Lung (tissue), 12 donors: ENCODE results near the gene CAPG. TPM values are rescaled to one million over a fixed set of nuclear protein-coding genes. Genes with fewer than 3 reads are reported as not detected.

Experiments used
- ATAC-seq: fragments of 200-7000 bp; cut with Tn5 transposase; one replicate; pipeline ENCODE4 v1.9.1; 2020; ENCODE audit warnings: moderate number of reproducible peaks; ENCODE audit not compliant: insufficient read depth, low FRiP score
- DNase-seq, 3 donors: peaks; one replicate each; pipeline ENCODE4 v3.0.0-alpha.2; 2013 to 2017
- H3K27ac ChIP-seq, 2 donors: one replicate each; pipeline ENCODE4 v1.5.1; 2013; ENCODE audit warnings: mild to moderate bottlenecking in 2 of 2, moderate library complexity in 2 of 2, control low read depth in 1 of 2, inconsistent platforms in 1 of 2, low read depth in 1 of 2, low read length in 1 of 2
- H3K27me3 ChIP-seq, 3 donors: one replicate each; pipeline ENCODE4 v1.5.1; 2013; ENCODE audit warnings: low read length in 2 of 3; ENCODE audit not compliant: control insufficient read depth in 3 of 3, insufficient read depth in 3 of 3
- H3K36me3 ChIP-seq, 4 donors: one replicate each; pipeline ENCODE4 v1.5.1; 2013; ENCODE audit warnings: low read length in 4 of 4, mild to moderate bottlenecking in 1 of 4, moderate library complexity in 1 of 4; ENCODE audit not compliant: control insufficient read depth in 4 of 4, insufficient read depth in 4 of 4
- H3K4me1 ChIP-seq, 5 donors: one replicate each; pipeline ENCODE4 v1.5.1; 2013; ENCODE audit warnings: low read length in 5 of 5, mild to moderate bottlenecking in 2 of 5, moderate library complexity in 1 of 5; ENCODE audit not compliant: control insufficient read depth in 5 of 5, insufficient read depth in 5 of 5
- H3K4me3 ChIP-seq: one replicate; pipeline ENCODE4 v1.5.1; 2013; ENCODE audit warnings: mild to moderate bottlenecking, control low read depth, moderate library complexity
- H3K9ac ChIP-seq, 2 donors: one replicate each; pipeline ENCODE4 v1.5.1; 2013; ENCODE audit warnings: low read length in 2 of 2, control low read depth in 1 of 2; ENCODE audit not compliant: insufficient read depth in 1 of 2
- H3K9me3 ChIP-seq, 4 donors: one replicate each; pipeline ENCODE4 v1.5.1; 2013; ENCODE audit warnings: low read length in 3 of 4, mild to moderate bottlenecking in 1 of 4, moderate library complexity in 1 of 4; ENCODE audit not compliant: control insufficient read depth in 4 of 4, insufficient read depth in 3 of 4
- WGBS, 2 donors: extraction: QIAGEN DNeasy Blood & Tissue Kit; methylation state at CpG; one replicate each; pipeline ENCODE4 v1.1.7; 2013; 5-methylcytosine and 5-hydroxymethylcytosine counted together
- polyA plus RNA-seq, 2 donors: library from polyadenylated mRNA; stranded (reverse); fragments of 200-250 nt; gene quantifications; one replicate each; pipeline ENCODE4 v1.2.1, GENCODE V29; 2013
- total RNA-seq, 2 donors: library from RNA; depleted of rRNA in 1 of 2; stranded (reverse); fragments of >200 nt in 1 of 2; gene quantifications; one replicate each; pipeline ENCODE4 v1.2.1, GENCODE V29; 2014 to 2021
- TF ChIP-seq, protein P1 (sequence below): IDR thresholded peaks from 2 replicates; pipeline ENCODE4 v1.5.1; 2012; ENCODE audit warnings: mild to moderate bottlenecking; ENCODE audit errors: control extremely low read depth, extremely low read depth
- donor health status: control.
- donor health status: control.
- donor health status: Bipolar disorder and iron deficiency.
- donor health status: healthy.
- donor health status: DM: yes; HTN: yes; CAD: no.

Gene CAPG
- total and polyA plus RNA-seq, 4 donors = 53.2 to 415 (median 390) TPM

DNA sequence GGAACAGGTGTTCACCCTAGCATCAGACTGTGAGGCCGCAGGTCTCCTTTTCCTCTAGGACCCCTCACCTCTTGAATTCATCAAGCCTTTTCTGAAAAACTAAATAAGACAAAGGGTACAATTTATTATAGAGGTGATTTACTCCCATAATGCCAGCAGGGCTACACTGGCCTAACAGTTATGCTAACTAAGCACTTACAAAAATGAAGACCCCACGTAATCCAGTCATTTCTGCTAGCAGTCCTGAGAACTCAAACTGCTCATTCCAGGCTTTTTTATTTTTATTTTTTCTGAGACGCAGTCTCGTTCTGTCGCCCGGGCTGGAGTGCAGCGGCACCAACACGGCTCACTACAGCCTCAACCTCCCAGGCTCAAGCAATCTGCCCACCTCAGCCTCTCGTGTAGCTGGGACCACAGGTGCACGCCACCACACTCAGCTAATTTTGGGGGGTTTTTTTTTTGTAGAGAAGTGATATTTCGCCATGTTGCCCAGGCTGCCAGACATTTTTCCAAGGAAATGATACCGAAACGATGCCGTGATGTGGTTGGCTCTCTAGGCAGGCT is 14.2 kb downstream of the CAPG start:
- DNase-seq (no peak), ATAC-seq (no peak)
- no peak overlapping the region for H3K4me3 ChIP-seq
- WGBS, 2 donors = 93 to 95% methylated on average over 14 of the region's 14 CpGs
- TF ChIP-seq, protein P1, sequence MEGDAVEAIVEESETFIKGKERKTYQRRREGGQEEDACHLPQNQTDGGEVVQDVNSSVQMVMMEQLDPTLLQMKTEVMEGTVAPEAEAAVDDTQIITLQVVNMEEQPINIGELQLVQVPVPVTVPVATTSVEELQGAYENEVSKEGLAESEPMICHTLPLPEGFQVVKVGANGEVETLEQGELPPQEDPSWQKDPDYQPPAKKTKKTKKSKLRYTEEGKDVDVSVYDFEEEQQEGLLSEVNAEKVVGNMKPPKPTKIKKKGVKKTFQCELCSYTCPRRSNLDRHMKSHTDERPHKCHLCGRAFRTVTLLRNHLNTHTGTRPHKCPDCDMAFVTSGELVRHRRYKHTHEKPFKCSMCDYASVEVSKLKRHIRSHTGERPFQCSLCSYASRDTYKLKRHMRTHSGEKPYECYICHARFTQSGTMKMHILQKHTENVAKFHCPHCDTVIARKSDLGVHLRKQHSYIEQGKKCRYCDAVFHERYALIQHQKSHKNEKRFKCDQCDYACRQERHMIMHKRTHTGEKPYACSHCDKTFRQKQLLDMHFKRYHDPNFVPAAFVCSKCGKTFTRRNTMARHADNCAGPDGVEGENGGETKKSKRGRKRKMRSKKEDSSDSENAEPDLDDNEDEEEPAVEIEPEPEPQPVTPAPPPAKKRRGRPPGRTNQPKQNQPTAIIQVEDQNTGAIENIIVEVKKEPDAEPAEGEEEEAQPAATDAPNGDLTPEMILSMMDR = no peak
- H3K27ac ChIP-seq = no peak overlapping the region
- peaks cover 0 to 39% (median 0%) of the 10 kb centered on the region in 4 donors for H3K36me3 ChIP-seq
- H3K9ac ChIP-seq = peak overlapping the region in 1 of 2 donors; percentile 53
- peaks cover 0 to 6% (median 0%) of the 10 kb centered on the region in 5 donors for H3K4me1 ChIP-seq
- no peaks in the 10 kb centered on the region for H3K9me3 ChIP-seq
- H3K27me3 ChIP-seq = no peaks in the 10 kb centered on the region

DNA sequence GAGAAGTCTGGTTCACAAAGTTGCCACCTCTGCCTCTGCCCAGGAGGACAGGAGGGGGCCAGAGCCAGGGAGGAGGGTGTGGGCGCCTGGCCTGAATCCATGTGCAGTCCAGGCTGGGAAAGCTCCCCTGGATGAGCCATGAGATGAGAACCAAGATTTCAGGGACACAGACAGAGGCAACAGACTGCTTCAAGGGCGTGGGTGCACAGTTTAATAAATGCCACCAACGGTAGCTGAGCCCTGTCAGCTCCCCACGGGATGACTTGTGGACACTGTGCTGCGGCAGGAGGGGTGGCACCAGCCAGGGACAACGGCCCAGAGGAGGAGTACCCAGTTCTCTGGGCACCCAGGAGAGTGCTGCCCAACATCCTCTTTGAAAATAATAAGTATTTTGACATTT is 15.2 kb downstream of the CAPG start:
- ATAC-seq (no peak), DNase-seq (no peak)
- Histone ChIP-seq H3K9me3 (no peaks in the 10 kb centered on the region), H3K27ac (no peak overlapping the region), H3K36me3 (peaks cover 0 to 46% (median 0%) of the 10 kb centered on the region in 4 donors), H3K27me3 (no peaks in the 10 kb centered on the region), H3K9ac (no peak overlapping the region), H3K4me3 (no peak overlapping the region), H3K4me1 (peaks cover 0 to 6% (median 0%) of the 10 kb centered on the region in 5 donors)
- 88 to 95% methylated on average over 6 of the region's 6 CpGs for WGBS, 2 donors
- TF ChIP-seq, protein P1 = no peak

DNA sequence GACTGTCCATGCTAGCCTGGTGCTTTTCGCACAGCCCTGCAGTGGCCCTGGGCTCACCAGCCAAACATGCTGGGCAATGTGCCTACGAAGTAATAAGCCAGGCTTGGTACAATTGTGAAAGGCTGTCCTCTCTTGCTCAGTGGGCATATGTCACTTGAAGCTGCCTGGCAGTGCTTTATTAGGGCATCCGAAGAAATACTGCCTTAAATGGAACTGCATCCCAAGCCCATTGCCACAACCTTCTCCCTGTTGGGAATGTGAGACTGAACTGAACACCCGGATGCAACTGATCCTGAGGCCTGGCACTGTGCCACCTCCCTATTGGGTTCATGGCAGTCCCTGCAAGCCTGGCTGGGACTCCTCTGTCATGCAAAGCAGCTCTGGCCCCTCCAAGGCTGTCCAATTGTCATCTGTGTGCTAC is 15.9 kb downstream of the CAPG start:
- no peak for ATAC-seq
- Histone ChIP-seq H3K36me3 (peaks cover 0 to 51% (median 3%) of the 10 kb centered on the region in 4 donors), H3K9me3 (no peaks in the 10 kb centered on the region)

More for the DNA sequence above, 15.9 kb downstream of the CAPG start:
- Histone ChIP-seq H3K27me3 (no peaks in the 10 kb centered on the region), H3K9ac (no peak overlapping the region), H3K27ac (no peak overlapping the region), H3K4me1 (peaks cover 0 to 6% (median 0%) of the 10 kb centered on the region in 5 donors), H3K4me3 (no peak overlapping the region)
- DNase-seq = no peak
- TF ChIP-seq, protein P1 = no peak
- 90 to 96% methylated on average over 4 of the region's 4 CpGs for WGBS, 2 donors
